ENCODE measurements around the gene RIPOR3. TPM values are rescaled to one million over a fixed set of nuclear protein-coding genes. Genes with fewer than 3 reads are reported as not detected.

The RIPOR3 gene
- total RNA-seq, 1 donor from 2014 or later: 0.12 TPM

GRCh38 chr20:50590348-50590664, 101.0 kb downstream of the RIPOR3 start:
- Mint-ChIP-seq H3K4me1 (ENCODE audit: low read depth) (peaks cover 2% of the 10 kb centered on the region), H3K4me3 (ENCODE audit: unreplicated experiment) (no peak overlapping the region), H3K27ac (ENCODE audit: unreplicated experiment) (no peak overlapping the region), H3K36me3 (ENCODE audit: low read depth) (peaks cover 9% of the 10 kb centered on the region), H3K27me3 (ENCODE audit: low read depth) (no peaks in the 10 kb centered on the region), H3K9me3 (ENCODE audit: low read depth) (no peaks in the 10 kb centered on the region)
- no peak for DNase-seq (ENCODE audit: low spot score)
- no peak for TF ChIP-seq CTCF (IDR thresholded peaks at IDR 0.05)

DNA sequence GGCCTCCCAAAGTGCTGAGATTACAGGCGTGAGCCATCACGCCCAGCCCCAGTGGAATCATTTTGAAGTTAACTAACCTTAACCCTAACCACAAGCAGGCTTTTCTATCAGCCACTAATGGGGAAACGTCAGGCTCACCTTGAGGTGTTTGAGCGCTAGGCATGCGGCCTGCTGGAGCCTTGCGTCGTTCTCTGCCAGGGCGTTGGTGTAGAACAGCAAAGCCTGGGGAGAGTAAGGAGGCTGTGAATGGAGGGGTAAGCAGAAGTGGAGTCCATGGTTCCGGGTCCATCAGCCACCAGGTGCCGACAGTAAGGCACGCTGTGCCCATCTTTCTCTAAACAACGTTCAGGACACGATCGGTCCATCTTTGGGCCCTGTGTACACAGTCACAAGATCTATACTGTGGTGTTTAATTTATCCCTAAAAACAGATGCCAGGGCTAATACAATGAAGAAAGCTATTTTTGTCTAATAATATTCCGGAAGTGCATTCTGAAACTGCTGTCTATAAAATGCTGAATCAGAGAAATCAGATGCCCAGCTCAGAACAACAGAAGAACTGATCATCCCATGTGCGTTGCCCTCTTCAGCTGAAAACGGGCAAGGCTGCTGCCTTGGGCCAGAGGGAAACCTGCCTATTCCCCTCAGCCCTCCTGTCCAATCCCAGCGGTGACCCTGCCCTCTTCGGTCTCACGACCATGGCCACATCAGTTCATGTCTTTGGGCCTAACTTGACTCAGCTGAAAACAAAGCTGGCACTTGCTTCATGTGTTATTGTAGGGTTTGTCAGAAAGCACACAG, 101.6 kb downstream of the RIPOR3 start:
- no peak overlapping the region for H3K27ac Mint-ChIP-seq (ENCODE audit: unreplicated experiment)
- peaks cover 9% of the 10 kb centered on the region for H3K36me3 Mint-ChIP-seq (ENCODE audit: low read depth)
- peak; percentile 39 for DNase-seq (ENCODE audit: low spot score)
- H3K4me1 Mint-ChIP-seq (ENCODE audit: low read depth): peaks cover 2% of the 10 kb centered on the region
- no peak overlapping the region for H3K4me3 Mint-ChIP-seq (ENCODE audit: unreplicated experiment)
- no peaks in the 10 kb centered on the region for H3K27me3 Mint-ChIP-seq (ENCODE audit: low read depth)
- TF ChIP-seq CTCF (IDR thresholded peaks at IDR 0.05): no peak
- no peaks in the 10 kb centered on the region for H3K9me3 Mint-ChIP-seq (ENCODE audit: low read depth)

DNA sequence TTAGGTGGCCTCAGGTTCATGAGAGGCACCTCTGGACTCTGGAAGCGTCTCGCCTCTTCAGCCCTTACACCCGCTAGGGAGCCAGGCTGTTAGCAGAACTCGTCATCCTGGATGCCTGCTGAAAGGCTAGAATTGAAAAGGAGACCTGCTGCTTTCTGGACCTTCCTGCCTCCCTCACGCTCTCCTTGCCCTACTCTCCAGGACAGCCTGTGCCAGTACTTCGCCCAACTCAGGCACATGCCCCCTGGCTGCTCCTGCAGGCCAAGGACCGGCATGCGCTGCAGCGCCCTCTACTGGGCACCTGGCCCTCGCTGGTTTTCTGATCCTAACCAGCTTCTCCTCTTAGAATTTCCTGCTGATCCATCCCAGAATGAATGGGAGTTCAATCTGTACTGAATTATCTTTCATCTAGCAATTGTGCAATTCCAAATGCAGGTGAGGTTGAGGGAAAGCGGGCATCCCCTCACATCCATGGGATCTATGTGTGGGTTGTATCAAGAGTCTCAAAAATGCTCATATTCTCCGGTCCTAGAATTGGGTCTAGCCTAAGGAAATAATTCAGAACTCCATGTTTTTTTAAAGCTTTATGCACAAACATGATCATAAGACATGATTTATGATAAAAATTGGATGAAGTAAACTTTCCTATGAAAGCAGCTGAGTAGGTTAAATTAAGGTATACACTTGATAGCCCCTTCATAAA, 103.2 kb downstream of the RIPOR3 start:
- H3K27me3 Mint-ChIP-seq (ENCODE audit: low read depth): no peaks in the 10 kb centered on the region
- peaks cover 2% of the 10 kb centered on the region for H3K4me1 Mint-ChIP-seq (ENCODE audit: low read depth)
- DNase-seq (ENCODE audit: low spot score): peak; percentile 94
- H3K27ac Mint-ChIP-seq (ENCODE audit: unreplicated experiment): no peak overlapping the region
- no peak overlapping the region for H3K4me3 Mint-ChIP-seq (ENCODE audit: unreplicated experiment)
- TF ChIP-seq CTCF (IDR thresholded peaks at IDR 0.05): peak; percentile 96
- H3K9me3 Mint-ChIP-seq (ENCODE audit: low read depth): no peaks in the 10 kb centered on the region
- peaks cover 8% of the 10 kb centered on the region for H3K36me3 Mint-ChIP-seq (ENCODE audit: low read depth)

DNA sequence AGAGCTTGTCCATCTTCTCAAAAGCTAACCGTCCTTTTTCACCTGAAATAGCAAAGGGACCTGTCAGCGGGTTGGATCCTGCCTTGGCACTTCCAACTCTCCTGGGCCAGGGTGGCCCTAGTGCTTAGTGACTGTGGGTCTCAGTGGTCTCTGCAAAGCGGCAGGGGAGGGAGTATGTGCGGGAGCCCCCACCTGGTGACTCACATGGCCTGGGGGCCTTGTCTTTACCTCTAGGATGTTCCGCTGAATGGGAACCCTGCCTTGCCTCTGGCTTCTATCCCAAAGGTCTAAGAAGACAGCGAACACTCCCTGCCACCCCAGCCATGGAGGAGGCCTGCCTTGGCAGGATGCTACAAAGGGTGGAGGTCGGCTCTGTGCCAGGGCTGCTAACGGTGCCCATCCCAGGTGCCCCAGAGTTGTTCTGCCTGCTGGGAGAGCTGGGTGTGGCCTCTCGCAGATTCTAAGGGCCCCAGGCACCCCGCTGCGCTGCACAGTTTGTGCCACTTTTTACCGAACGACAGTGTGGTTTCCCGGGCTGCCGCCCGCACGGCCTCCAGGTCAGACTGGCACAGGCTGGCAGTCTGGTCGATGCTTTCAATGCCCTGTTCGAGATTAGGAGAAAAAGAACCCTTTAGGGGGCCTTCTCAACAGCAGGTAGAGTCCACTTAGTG, 103.9 kb downstream of the RIPOR3 start:
- TF ChIP-seq CTCF (IDR thresholded peaks at IDR 0.05): no peak
- peaks cover 8% of the 10 kb centered on the region for H3K36me3 Mint-ChIP-seq (ENCODE audit: low read depth)
- no peak overlapping the region for H3K27ac Mint-ChIP-seq (ENCODE audit: unreplicated experiment)
- no peaks in the 10 kb centered on the region for H3K27me3 Mint-ChIP-seq (ENCODE audit: low read depth)
- H3K4me3 Mint-ChIP-seq (ENCODE audit: unreplicated experiment): no peak overlapping the region
- peaks cover 2% of the 10 kb centered on the region for H3K4me1 Mint-ChIP-seq (ENCODE audit: low read depth)
- peak; percentile 73 for DNase-seq (ENCODE audit: low spot score)
- H3K9me3 Mint-ChIP-seq (ENCODE audit: low read depth): no peaks in the 10 kb centered on the region

- no peak for TF ChIP-seq CTCF (IDR thresholded peaks at IDR 0.05)
- H3K27ac Mint-ChIP-seq (ENCODE audit: unreplicated experiment): no peak overlapping the region
Measured at GRCh38 chr20:50586531-50587232, 104.7 kb downstream of the RIPOR3 start.

More at GRCh38 chr20:50586531-50587232, 104.7 kb downstream of the RIPOR3 start:
- Mint-ChIP-seq H3K4me1 (ENCODE audit: low read depth) (peaks cover 2% of the 10 kb centered on the region), H3K36me3 (ENCODE audit: low read depth) (peaks cover 8% of the 10 kb centered on the region), H3K27me3 (ENCODE audit: low read depth) (no peaks in the 10 kb centered on the region), H3K9me3 (ENCODE audit: low read depth) (no peaks in the 10 kb centered on the region), H3K4me3 (ENCODE audit: unreplicated experiment) (no peak overlapping the region)
- DNase-seq (ENCODE audit: low spot score): peak; percentile 72
